ENCODE results near the gene CTNNA3. TPM values are rescaled to one million over a fixed set of nuclear protein-coding genes. Genes with fewer than 3 reads are reported as not detected.

The CTNNA3 gene
- total RNA-seq, 4 donors from 2014 or later = 0.47 to 3.3 (median 0.80) TPM; not detected in 1

DNA sequence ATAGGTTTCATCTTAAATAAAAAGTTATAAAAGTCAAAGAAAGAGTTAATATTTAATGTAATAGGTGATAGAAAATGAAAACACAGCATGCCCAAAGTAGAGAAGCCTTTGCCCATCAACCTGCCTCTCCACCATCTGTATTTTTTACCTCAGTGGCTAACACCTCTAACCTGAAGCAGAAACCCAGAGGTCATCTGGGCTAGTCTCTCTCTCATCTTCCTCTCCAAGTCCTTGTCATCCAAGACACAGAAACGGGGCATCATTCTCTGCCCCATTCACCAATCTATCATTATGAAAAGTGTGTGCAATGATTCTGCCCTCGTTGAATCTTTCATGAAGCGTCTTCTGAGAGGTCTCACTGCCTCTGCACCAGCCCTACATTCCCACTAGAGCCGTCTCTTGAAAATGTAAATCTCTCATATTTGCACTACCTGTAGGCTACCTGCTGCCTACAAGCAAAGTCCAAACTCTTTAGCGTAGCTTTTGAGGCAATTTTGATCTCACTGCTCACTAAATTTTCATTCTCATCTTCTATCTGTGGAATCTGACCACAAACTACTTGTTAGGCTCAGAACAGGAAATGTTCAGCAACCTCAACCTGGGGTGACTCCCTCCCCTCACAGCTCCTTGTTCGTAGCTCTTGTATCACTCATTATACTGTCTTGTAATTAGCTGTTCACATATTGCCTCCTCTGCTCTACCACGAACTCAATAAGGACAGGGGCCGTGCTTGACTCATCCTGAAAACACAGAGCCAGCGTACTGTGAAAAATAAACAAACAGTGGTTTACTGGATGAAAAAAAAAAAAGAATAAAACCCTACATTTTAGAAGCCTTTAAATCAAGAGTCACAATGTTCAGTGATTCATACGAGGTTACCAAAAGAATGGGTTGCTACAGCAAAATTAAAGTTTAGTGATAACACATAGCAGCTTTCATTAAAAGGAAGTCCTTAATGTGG is 83.1 kb downstream of the CTNNA3 start:
- Histone ChIP-seq H3K4me1 (no peaks in the 10 kb centered on the region), H3K4me3 (no peak overlapping the region), H3K27ac (no peak overlapping the region), H3K36me3 (no peaks in the 10 kb centered on the region), H3K9me3 (no peaks in the 10 kb centered on the region), H3K27me3 (no peaks in the 10 kb centered on the region)
- TF ChIP-seq, protein P1, sequence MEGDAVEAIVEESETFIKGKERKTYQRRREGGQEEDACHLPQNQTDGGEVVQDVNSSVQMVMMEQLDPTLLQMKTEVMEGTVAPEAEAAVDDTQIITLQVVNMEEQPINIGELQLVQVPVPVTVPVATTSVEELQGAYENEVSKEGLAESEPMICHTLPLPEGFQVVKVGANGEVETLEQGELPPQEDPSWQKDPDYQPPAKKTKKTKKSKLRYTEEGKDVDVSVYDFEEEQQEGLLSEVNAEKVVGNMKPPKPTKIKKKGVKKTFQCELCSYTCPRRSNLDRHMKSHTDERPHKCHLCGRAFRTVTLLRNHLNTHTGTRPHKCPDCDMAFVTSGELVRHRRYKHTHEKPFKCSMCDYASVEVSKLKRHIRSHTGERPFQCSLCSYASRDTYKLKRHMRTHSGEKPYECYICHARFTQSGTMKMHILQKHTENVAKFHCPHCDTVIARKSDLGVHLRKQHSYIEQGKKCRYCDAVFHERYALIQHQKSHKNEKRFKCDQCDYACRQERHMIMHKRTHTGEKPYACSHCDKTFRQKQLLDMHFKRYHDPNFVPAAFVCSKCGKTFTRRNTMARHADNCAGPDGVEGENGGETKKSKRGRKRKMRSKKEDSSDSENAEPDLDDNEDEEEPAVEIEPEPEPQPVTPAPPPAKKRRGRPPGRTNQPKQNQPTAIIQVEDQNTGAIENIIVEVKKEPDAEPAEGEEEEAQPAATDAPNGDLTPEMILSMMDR (IDR thresholded peaks at IDR 0.05) = no peak
- TF ChIP-seq POLR2A (IDR thresholded peaks at IDR 0.05) = no peak
- no peak for DNase-seq

- Histone ChIP-seq H3K4me3 (no peak overlapping the region), H3K9me3 (no peaks in the 10 kb centered on the region), H3K27me3 (no peaks in the 10 kb centered on the region), H3K36me3 (no peaks in the 10 kb centered on the region), H3K27ac (no peak overlapping the region), H3K4me1 (no peaks in the 10 kb centered on the region)
- no peak for TF ChIP-seq POLR2A (IDR thresholded peaks at IDR 0.05)
- TF ChIP-seq, protein P1 (IDR thresholded peaks at IDR 0.05) = no peak
- no peak for DNase-seq
Measured at GRCh38 chr10:67612176-67612575, 83.8 kb downstream of the CTNNA3 start.

DNA sequence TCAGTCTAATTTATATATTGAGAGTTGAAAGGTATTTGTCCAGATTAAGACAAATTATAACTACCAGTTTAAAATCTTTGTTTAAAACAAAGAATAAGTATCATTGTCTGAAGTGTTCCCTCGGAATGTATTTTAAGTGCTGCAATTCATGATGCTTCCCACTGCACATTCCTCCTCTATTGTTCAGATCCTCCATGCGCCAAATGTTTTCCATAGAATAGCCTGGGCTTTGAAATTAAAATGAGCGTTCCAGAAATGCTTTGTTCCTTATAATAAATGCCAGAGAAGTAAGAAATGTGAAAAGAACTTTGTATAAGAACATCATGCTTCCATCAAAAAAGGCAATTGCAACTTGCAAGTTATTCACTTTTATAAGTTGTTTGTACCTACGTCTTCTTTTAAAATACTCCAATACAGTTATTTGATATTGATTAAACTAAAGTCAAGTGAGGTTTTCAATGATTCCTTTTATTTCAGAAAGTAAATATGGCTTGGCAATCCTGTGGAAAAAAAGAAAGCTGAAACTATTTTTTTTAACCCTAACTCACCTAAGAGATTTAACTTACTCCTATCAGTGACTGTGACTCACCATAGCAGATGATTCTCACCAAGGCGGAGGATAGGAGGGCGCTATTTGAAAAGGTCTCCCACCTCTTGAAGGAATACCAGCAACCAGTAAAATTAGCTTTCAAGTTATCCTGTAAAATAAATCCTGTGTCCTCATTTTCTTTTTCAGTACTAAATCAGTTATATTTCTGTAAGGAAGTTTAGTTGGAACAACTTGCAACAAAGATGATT is 85.8 kb downstream of the CTNNA3 start:
- Histone ChIP-seq H3K9me3 (no peaks in the 10 kb centered on the region), H3K27me3 (no peaks in the 10 kb centered on the region), H3K4me3 (no peak overlapping the region), H3K36me3 (no peaks in the 10 kb centered on the region), H3K27ac (no peak overlapping the region), H3K4me1 (no peaks in the 10 kb centered on the region)
- TF ChIP-seq, protein P1 (IDR thresholded peaks at IDR 0.05) = no peak
- TF ChIP-seq POLR2A (IDR thresholded peaks at IDR 0.05) = no peak
- no peak for DNase-seq

DNA sequence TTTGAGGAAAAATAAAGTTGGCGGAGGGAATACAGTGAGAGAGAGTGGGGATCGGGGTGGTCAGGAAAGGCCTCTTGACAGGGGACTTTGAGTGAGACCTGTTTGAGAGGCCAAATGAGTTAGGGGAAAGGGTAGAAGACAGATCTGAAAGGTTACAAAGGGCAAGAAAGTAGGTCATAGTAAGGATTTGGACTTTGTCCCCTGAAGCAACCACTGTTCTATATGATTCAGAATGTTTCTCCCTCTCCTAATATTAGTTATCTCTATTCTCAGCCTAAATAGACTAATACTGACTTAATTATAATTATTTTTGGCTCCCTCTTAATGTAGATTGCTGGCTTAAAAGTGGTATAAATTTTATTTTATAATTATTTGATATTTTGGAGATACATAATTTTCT is 88.0 kb downstream of the CTNNA3 start:
- no peak for TF ChIP-seq POLR2A (IDR thresholded peaks at IDR 0.05)
- TF ChIP-seq, protein P1 (IDR thresholded peaks at IDR 0.05) = no peak
- H3K27me3 ChIP-seq = no peaks in the 10 kb centered on the region
- DNase-seq = no peak
- H3K9me3 ChIP-seq = no peaks in the 10 kb centered on the region
- no peaks in the 10 kb centered on the region for H3K4me1 ChIP-seq
- H3K36me3 ChIP-seq = no peaks in the 10 kb centered on the region
- no peak overlapping the region for H3K27ac ChIP-seq
- H3K4me3 ChIP-seq = no peak overlapping the region

- Histone ChIP-seq H3K27ac (no peak overlapping the region), H3K4me1 (no peaks in the 10 kb centered on the region), H3K9me3 (no peaks in the 10 kb centered on the region), H3K4me3 (no peak overlapping the region), H3K27me3 (no peaks in the 10 kb centered on the region), H3K36me3 (no peaks in the 10 kb centered on the region)
- DNase-seq = no peak
- TF ChIP-seq, protein P1 (IDR thresholded peaks at IDR 0.05) = no peak
- no peak for TF ChIP-seq POLR2A (IDR thresholded peaks at IDR 0.05)
Measured at GRCh38 chr10:67607472-67607871, 88.5 kb downstream of the CTNNA3 start.
